Mesenchymal stem cell (in vitro differentiated cells and primary cell): Measurements from ENCODE around the gene CENPF.
"Not testable (repeated sequence)": the region's sequence is repeated elsewhere in the genome, so short reads cannot be mapped to it uniquely, and the experiment has no call there.

Source experiments
- DNase-seq: peaks from one replicate; pipeline ENCODE4 v3.0.0-alpha.2; 2013
- H2AFZ ChIP-seq: one replicate; pipeline ENCODE4 v1.6.1; 2013; ENCODE audit warnings: low read depth, mild to moderate bottlenecking, control low read depth, inconsistent platforms, low read length, moderate library complexity
- H2AK5ac ChIP-seq: 2 replicates; pipeline ENCODE4 v1.6.1; 2013; ENCODE audit warnings: low read length, moderate library complexity, mild to moderate bottlenecking, inconsistent platforms; ENCODE audit not compliant: severe bottlenecking
- H2BK120ac ChIP-seq: one replicate; pipeline ENCODE4 v1.6.1; 2013; ENCODE audit warnings: low read depth, mild to moderate bottlenecking, inconsistent platforms, low read length, moderate library complexity
- H2BK12ac ChIP-seq, 2 experiments: one replicate each; pipeline ENCODE4 v1.6.1; 2013; ENCODE audit warnings: inconsistent platforms in 2 of 2, low read length in 2 of 2, mild to moderate bottlenecking in 2 of 2, moderate library complexity in 2 of 2, control low read depth in 1 of 2
- H2BK15ac ChIP-seq: one replicate; pipeline ENCODE4 v1.6.1; 2013; ENCODE audit warnings: mild to moderate bottlenecking, low read depth, inconsistent platforms; ENCODE audit not compliant: poor library complexity, severe bottlenecking
- H2BK5ac ChIP-seq: 2 replicates; pipeline ENCODE4 v1.6.1; 2013; ENCODE audit warnings: low read depth, mild to moderate bottlenecking, low read length, control low read depth, inconsistent platforms; ENCODE audit not compliant: poor library complexity, severe bottlenecking
- H3K14ac ChIP-seq, 2 experiments: one replicate each; pipeline ENCODE4 v1.6.1; 2013; ENCODE audit warnings: inconsistent platforms in 2 of 2, low read length in 2 of 2, control low read depth in 1 of 2, mild to moderate bottlenecking in 1 of 2, moderate library complexity in 1 of 2
- H3K18ac ChIP-seq, 2 experiments: one replicate each; pipeline ENCODE4 v1.6.1; 2013; ENCODE audit warnings: inconsistent platforms in 2 of 2, low read length in 2 of 2, control low read depth in 1 of 2, low read depth in 1 of 2, mild to moderate bottlenecking in 1 of 2
- H3K23ac ChIP-seq, 2 experiments: one replicate each; pipeline ENCODE4 v1.6.1; 2013; ENCODE audit warnings: inconsistent platforms in 2 of 2, low read length in 2 of 2, mild to moderate bottlenecking in 2 of 2, moderate library complexity in 2 of 2, control low read depth in 1 of 2
- H3K27ac ChIP-seq: 2 replicates; pipeline ENCODE4 v1.5.1; 2013; ENCODE audit warnings: mild to moderate bottlenecking, moderate library complexity, low read length, control low read depth, inconsistent platforms; ENCODE audit not compliant: poor library complexity, severe bottlenecking
- H3K27me3 ChIP-seq, 2 experiments: 2 replicates each; pipeline versions ENCODE4 v1.6.1 to v1.7.0; 2013; ENCODE audit warnings: low read length in 2 of 2, mild to moderate bottlenecking in 2 of 2, moderate library complexity in 2 of 2, control low read depth in 1 of 2, inconsistent platforms in 1 of 2; ENCODE audit not compliant: control insufficient read depth in 1 of 2, insufficient read depth in 1 of 2
- H3K36me3 ChIP-seq, 2 experiments: 2 replicates each; pipeline versions ENCODE4 v1.6.1 to v1.7.0; 2013; ENCODE audit warnings: low read length in 2 of 2, control low read depth in 1 of 2, inconsistent platforms in 1 of 2, low read depth in 1 of 2, mild to moderate bottlenecking in 1 of 2; ENCODE audit not compliant: insufficient read depth in 2 of 2, control insufficient read depth in 1 of 2
- H3K4ac ChIP-seq, 2 experiments: one replicate each; pipeline ENCODE4 v1.6.1; 2013; ENCODE audit warnings: inconsistent platforms in 2 of 2, low read length in 2 of 2, mild to moderate bottlenecking in 2 of 2, moderate library complexity in 2 of 2, control low read depth in 1 of 2, low read depth in 1 of 2
- H3K4me1 ChIP-seq: 2 replicates; pipeline ENCODE4 v1.6.1; 2013; ENCODE audit warnings: low read depth, low read length, control low read depth; ENCODE audit not compliant: control insufficient read depth, insufficient read depth
- H3K4me2 ChIP-seq: 2 replicates; pipeline ENCODE4 v1.6.1; 2013; ENCODE audit warnings: low read length, mild to moderate bottlenecking, inconsistent platforms; ENCODE audit not compliant: poor library complexity, severe bottlenecking
- H3K4me3 ChIP-seq, 2 experiments: 2 replicates each; pipeline versions ENCODE4 v1.5.1 to v1.7.0; 2013; ENCODE audit warnings: low read length in 2 of 2, mild to moderate bottlenecking in 2 of 2, control low read depth in 1 of 2, low read depth in 1 of 2; ENCODE audit not compliant: insufficient read depth in 1 of 2
- H3K79me1 ChIP-seq: replicated peaks from 2 replicates; pipeline ENCODE4 v1.6.1; 2013; ENCODE audit warnings: mild to moderate bottlenecking, control low read depth, low read length, inconsistent platforms; ENCODE audit not compliant: poor library complexity, severe bottlenecking
- H3K9ac ChIP-seq: 2 replicates; pipeline ENCODE4 v1.7.0; 2013; ENCODE audit warnings: mild to moderate bottlenecking, low read length, moderate library complexity
- H3K9me3 ChIP-seq: 2 replicates; pipeline ENCODE4 v1.7.0; 2013; ENCODE audit warnings: mild to moderate bottlenecking, low read length; ENCODE audit not compliant: control insufficient read depth
- H4K8ac ChIP-seq: one replicate; pipeline ENCODE4 v1.6.1; 2013; ENCODE audit warnings: inconsistent platforms, mild to moderate bottlenecking, low read length, moderate library complexity
- H4K91ac ChIP-seq: one replicate; pipeline ENCODE4 v1.6.1; 2013; ENCODE audit warnings: mild to moderate bottlenecking, low read length, inconsistent platforms
- WGBS: methylation state at CpG from one replicate; pipeline ENCODE4 v1.1.7; 2013; ENCODE audit warnings: mixed read lengths; 5-methylcytosine and 5-hydroxymethylcytosine counted together

Gene CENPF

GRCh38 chr1:214673029-214673428 lies 70.0 kb downstream of the CENPF start:
- H2BK5ac ChIP-seq, H3K4me1 ChIP-seq, H3K4ac ChIP-seq, H2AFZ ChIP-seq, DNase-seq, H4K8ac ChIP-seq, H3K36me3 ChIP-seq, H3K14ac ChIP-seq, H3K27ac ChIP-seq, H3K27me3 ChIP-seq, H2AK5ac ChIP-seq, H3K9ac ChIP-seq, H3K18ac ChIP-seq, H3K4me3 ChIP-seq, H4K91ac ChIP-seq, H3K23ac ChIP-seq, H2BK12ac ChIP-seq, H3K9me3 ChIP-seq, H3K79me1 ChIP-seq, H2BK120ac ChIP-seq, H2BK15ac ChIP-seq, H3K4me2 ChIP-seq: not testable (repeated sequence)
- WGBS: 93% methylated on average over 14 of the region's 29 CpGs

DNA sequence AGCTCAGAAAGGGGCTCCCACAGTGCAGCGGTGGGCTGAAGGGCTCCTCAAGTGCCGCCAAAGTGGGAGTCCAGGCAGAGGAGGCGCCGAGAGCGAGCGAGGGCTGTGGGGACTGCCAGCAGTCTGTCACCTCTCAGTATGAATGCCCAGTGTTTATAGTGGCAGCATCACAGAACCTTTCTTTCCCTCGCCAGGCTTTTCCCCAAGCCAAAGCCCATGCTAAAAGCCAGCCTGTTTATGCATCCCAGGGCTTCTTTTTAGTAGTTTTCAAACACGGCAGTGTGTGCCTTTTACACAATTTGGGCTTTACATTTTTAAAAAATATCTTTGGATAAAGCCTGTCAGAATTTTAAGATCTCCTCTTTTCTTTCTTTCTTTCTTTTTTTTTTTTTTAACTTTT lies 70.6 kb downstream of the CENPF start:
- no peak overlapping the region for H4K91ac ChIP-seq
- H3K27ac ChIP-seq: no peak overlapping the region
- no peak overlapping the region for H4K8ac ChIP-seq
- H2BK15ac ChIP-seq: no peak overlapping the region
- no peak overlapping the region for H2AK5ac ChIP-seq
- no peak overlapping the region for H2BK5ac ChIP-seq
- no peak overlapping the region for H3K18ac ChIP-seq
- H2BK12ac ChIP-seq: no peak overlapping the region
- DNase-seq: no peak
- no peaks in the 10 kb centered on the region for H3K9me3 ChIP-seq
- H3K4ac ChIP-seq: no peak overlapping the region
- H3K9ac ChIP-seq: no peak overlapping the region
- H3K14ac ChIP-seq: no peak overlapping the region
- no peak overlapping the region for H2AFZ ChIP-seq
- no peak overlapping the region for H3K4me3 ChIP-seq
- no peaks in the 10 kb centered on the region for H3K4me1 ChIP-seq
- no peak overlapping the region for H2BK120ac ChIP-seq
- H3K27me3 ChIP-seq: no peaks in the 10 kb centered on the region
- WGBS: 100% methylated on average over 7 of the region's 8 CpGs
- peaks cover 0 to 4% of the 10 kb centered on the region in 2 experiments for H3K36me3 ChIP-seq
- no peak overlapping the region for H3K4me2 ChIP-seq
- no peaks in the 10 kb centered on the region for H3K79me1 ChIP-seq
- no peak overlapping the region for H3K23ac ChIP-seq

DNA sequence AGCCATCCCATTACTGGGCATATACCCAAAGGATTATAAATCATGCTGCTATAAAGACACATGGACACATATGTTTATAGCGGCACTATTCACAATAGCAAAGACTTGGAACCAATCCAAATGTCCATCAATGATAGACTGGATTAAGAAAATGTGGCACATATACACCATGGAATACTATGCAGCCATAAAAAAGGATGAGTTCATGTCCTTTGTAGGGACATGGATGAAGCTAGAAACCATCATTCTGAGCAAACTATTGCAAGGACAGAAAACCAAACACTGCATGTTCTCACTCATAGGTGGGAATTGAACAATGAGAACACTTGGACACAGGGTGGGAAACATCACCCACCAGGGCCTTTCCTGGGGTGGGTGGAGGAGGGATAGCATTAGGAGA lies 72.5 kb downstream of the CENPF start:
- no CpG with 5 or more reads among the region's 1 CpG for WGBS
- not testable (repeated sequence) for H3K14ac ChIP-seq, DNase-seq, H3K4me1 ChIP-seq, H3K27ac ChIP-seq, H3K9me3 ChIP-seq, H3K4ac ChIP-seq, H3K79me1 ChIP-seq, H2BK5ac ChIP-seq, H3K4me2 ChIP-seq, H3K4me3 ChIP-seq, H3K36me3 ChIP-seq, H2AK5ac ChIP-seq, H2AFZ ChIP-seq, H3K9ac ChIP-seq, H3K27me3 ChIP-seq, H3K23ac ChIP-seq, H2BK12ac ChIP-seq, H2BK15ac ChIP-seq, H4K91ac ChIP-seq, H4K8ac ChIP-seq, H2BK120ac ChIP-seq, H3K18ac ChIP-seq

DNA sequence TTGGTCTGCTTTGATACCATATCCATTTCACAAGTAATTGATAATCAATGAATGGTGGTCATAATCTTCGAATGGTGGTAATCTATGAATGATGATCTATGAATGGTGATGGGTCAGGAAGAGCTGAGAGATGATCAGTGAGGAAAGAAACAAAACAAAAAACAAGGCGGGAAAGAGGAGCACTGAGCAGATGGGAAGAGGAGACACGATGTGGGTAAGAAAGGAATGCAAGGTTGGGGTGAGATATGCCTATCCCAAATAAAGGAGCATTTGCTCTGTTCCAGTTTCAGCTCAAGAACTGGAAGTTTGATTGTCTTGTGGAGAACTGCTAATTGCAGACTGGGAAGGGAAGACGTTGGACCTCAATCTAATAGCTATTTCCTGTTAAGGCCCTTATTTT lies 73.8 kb downstream of the CENPF start:
- 86% methylated on average over 4 of the region's 4 CpGs for WGBS

More for the DNA sequence above, 73.8 kb downstream of the CENPF start:
- H3K36me3 ChIP-seq: peaks cover 0 to 4% of the 10 kb centered on the region in 2 experiments
- H3K18ac ChIP-seq: no peak overlapping the region
- H3K27me3 ChIP-seq: no peaks in the 10 kb centered on the region
- no peak overlapping the region for H2AK5ac ChIP-seq
- H2BK12ac ChIP-seq: no peak overlapping the region
- H4K8ac ChIP-seq: no peak overlapping the region
- no peak overlapping the region for H3K14ac ChIP-seq
- H3K4ac ChIP-seq: no peak overlapping the region
- no peak overlapping the region for H3K23ac ChIP-seq
- no peak overlapping the region for H3K4me2 ChIP-seq
- no peak overlapping the region for H4K91ac ChIP-seq
- H3K9me3 ChIP-seq: no peaks in the 10 kb centered on the region
- no peak overlapping the region for H2AFZ ChIP-seq
- no peak overlapping the region for H3K4me3 ChIP-seq
- H3K79me1 ChIP-seq: no peaks in the 10 kb centered on the region
- H3K4me1 ChIP-seq: no peaks in the 10 kb centered on the region
- no peak overlapping the region for H2BK5ac ChIP-seq
- no peak overlapping the region for H3K9ac ChIP-seq
- no peak overlapping the region for H2BK15ac ChIP-seq
- no peak overlapping the region for H3K27ac ChIP-seq
- H2BK120ac ChIP-seq: no peak overlapping the region
- DNase-seq: no peak
